Hepatocyte (in vitro differentiated cells): ENCODE measurements around the gene HERC2. TPM values are rescaled to one million over a fixed set of nuclear protein-coding genes. Genes with fewer than 3 reads are reported as not detected.

ENCODE experiments used
- DNase-seq: peaks from one replicate; pipeline ENCODE4 v3.0.0-alpha.2; 2016; ENCODE audit warnings: low spot score
- H2AFZ ChIP-seq: fragments of 200-600 bp; sonication (generic); 2 replicates; pipeline ENCODE4 v1.6.0; 2016; ENCODE audit warnings: antibody characterized with exemption, mild to moderate bottlenecking
- H3K27ac ChIP-seq: fragments of 200-600 bp; sonication (generic); 2 replicates; pipeline ENCODE4 v1.5.1; 2016; ENCODE audit warnings: mild to moderate bottlenecking
- H3K27me3 ChIP-seq: fragments of 200-600 bp; sonication (generic); 2 replicates; pipeline ENCODE4 v1.6.1; 2016
- H3K36me3 ChIP-seq: fragments of 200-600 bp; sonication (generic); replicated peaks from 2 replicates; pipeline ENCODE4 v1.5.1; 2016; ENCODE audit warnings: low read depth; ENCODE audit not compliant: insufficient read depth
- H3K4me1 ChIP-seq: fragments of 200-600 bp; sonication (generic); 2 replicates; pipeline ENCODE4 v1.5.1; 2016; ENCODE audit warnings: mild to moderate bottlenecking, moderate library complexity; ENCODE audit not compliant: insufficient read depth
- H3K4me2 ChIP-seq: fragments of 200-600 bp; sonication (generic); 2 replicates; pipeline ENCODE4 v1.6.0; 2016
- H3K4me3 ChIP-seq: fragments of 200-600 bp; sonication (generic); 2 replicates; pipeline ENCODE4 v1.5.1; 2016; ENCODE audit warnings: mild to moderate bottlenecking
- H3K79me2 ChIP-seq: fragments of 200-600 bp; sonication (generic); 2 replicates; pipeline ENCODE4 v1.6.0; 2017; ENCODE audit warnings: mild to moderate bottlenecking
- H3K9me2 ChIP-seq: fragments of 200-600 bp; sonication (generic); replicated peaks from 2 replicates; pipeline ENCODE4 v1.6.0; 2017; ENCODE audit warnings: mild to moderate bottlenecking; ENCODE audit not compliant: insufficient read depth
- H3K9me3 ChIP-seq: fragments of 200-600 bp; sonication (generic); 2 replicates; pipeline ENCODE4 v1.5.1; 2016; ENCODE audit warnings: low read depth, mild to moderate bottlenecking
- H4K20me1 ChIP-seq: fragments of 200-600 bp; sonication (generic); 2 replicates; pipeline ENCODE4 v1.6.0; 2016; ENCODE audit warnings: mild to moderate bottlenecking; ENCODE audit not compliant: insufficient read depth, poor library complexity, severe bottlenecking
- EZH2 ChIP-seq: fragments of 200-600 bp; sonication (generic); IDR thresholded peaks from 2 replicates; pipeline ENCODE4 v1.6.1; 2016; ENCODE audit warnings: antibody characterized with exemption, mild to moderate bottlenecking, borderline replicate concordance
- EZH2phosphoT487 ChIP-seq: fragments of 200-600 bp; sonication (generic); IDR thresholded peaks from one replicate; pipeline ENCODE4 v1.6.1; 2018; ENCODE audit warnings: antibody characterized with exemption, mild to moderate bottlenecking, low read depth, moderate library complexity; ENCODE audit not compliant: unreplicated experiment, severe bottlenecking
- WGBS: methylation state at CpG from one replicate; pipeline ENCODE4 v1.1.6; 2016; ENCODE audit warnings: low lambda C conversion rate; ENCODE audit errors: missing lambda C conversion rate; 5-methylcytosine and 5-hydroxymethylcytosine counted together
- polyA plus RNA-seq: library from polyadenylated mRNA; unstranded; fragments of >200 nt; fragmentation: Nextera tagmentation; extraction: Ambion mirVana; gene quantifications from 2 replicates; pipeline ENCODE4 v1.2.1, GENCODE V29; 2016
- total RNA-seq: library from RNA; depleted of rRNA; stranded (reverse); fragments of >200 nt; gene quantifications from 2 replicates; pipeline ENCODE4 v1.2.3, GENCODE V29; 2014
- TF ChIP-seq, protein P1 (sequence below): fragments of 200-600 bp; sonication (generic); IDR thresholded peaks from 2 replicates; pipeline ENCODE4 v1.5.1; 2016; ENCODE audit warnings: antibody characterized with exemption, mild to moderate bottlenecking; ENCODE audit not compliant: poor library complexity

The HERC2 gene
- total and polyA plus RNA-seq, 2 experiments from 2014 or later: 30.2 to 57.4 TPM

DNA sequence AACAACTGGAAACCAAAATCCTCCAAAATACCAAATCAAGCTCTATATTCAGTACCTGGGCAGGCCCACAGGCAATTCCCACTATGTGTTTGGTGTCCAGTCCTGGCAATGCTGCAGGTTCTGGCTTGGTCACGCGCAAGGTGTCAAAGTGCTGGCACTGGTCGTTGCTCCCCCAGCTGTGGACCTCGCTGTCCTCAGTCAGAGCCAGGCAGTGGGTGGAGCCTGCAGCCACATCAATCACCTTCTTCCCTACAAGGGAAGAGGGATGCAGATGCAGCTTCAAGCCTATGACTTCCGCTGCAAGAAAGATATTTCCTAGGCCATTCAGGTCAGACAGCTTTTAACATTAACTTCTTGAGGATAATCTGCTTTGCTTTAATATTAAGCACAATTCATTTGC lies 61.3 kb downstream of the HERC2 start:
- Histone ChIP-seq H3K4me3 (no peak overlapping the region), H3K27ac (no peak overlapping the region), H2AFZ (no peak overlapping the region), H3K79me2 (peaks cover 8% of the 10 kb centered on the region), H3K9me2 (no peaks in the 10 kb centered on the region), H4K20me1 (no peaks in the 10 kb centered on the region), H3K36me3 (no peaks in the 10 kb centered on the region), H3K27me3 (no peaks in the 10 kb centered on the region), H3K4me1 (no peaks in the 10 kb centered on the region), H3K4me2 (no peak overlapping the region), H3K9me3 (no peaks in the 10 kb centered on the region)
- 82% methylated on average over 5 of the region's 5 CpGs for WGBS
- DNase-seq: no peak
- TF ChIP-seq EZH2phosphoT487 (no peak), EZH2 (no peak)
- TF ChIP-seq, protein P1, sequence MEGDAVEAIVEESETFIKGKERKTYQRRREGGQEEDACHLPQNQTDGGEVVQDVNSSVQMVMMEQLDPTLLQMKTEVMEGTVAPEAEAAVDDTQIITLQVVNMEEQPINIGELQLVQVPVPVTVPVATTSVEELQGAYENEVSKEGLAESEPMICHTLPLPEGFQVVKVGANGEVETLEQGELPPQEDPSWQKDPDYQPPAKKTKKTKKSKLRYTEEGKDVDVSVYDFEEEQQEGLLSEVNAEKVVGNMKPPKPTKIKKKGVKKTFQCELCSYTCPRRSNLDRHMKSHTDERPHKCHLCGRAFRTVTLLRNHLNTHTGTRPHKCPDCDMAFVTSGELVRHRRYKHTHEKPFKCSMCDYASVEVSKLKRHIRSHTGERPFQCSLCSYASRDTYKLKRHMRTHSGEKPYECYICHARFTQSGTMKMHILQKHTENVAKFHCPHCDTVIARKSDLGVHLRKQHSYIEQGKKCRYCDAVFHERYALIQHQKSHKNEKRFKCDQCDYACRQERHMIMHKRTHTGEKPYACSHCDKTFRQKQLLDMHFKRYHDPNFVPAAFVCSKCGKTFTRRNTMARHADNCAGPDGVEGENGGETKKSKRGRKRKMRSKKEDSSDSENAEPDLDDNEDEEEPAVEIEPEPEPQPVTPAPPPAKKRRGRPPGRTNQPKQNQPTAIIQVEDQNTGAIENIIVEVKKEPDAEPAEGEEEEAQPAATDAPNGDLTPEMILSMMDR: no peak

DNA sequence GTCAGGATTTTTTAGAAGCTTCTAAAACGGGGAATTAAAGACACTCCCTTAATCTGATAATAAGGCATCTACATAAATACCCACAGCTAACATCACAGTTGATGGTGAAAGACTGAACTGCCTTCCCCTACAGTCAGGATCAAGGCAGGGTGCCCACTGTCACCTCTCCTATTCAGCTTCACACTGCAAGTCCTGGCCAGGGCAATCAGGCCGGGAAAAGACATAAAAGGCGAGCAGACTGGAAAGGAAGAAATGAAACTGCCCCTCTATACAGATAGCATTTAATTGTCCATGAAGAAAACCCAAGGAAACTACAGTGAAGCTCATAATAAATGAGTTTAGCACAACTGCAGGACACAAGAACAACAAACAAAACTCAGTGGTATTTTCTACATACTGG lies 61.7 kb downstream of the HERC2 start:
- TF ChIP-seq, protein P1: no peak
- no peak for TF ChIP-seq EZH2phosphoT487
- TF ChIP-seq EZH2: no peak
- Histone ChIP-seq H3K27me3 (no peaks in the 10 kb centered on the region), H3K36me3 (no peaks in the 10 kb centered on the region), H3K9me3 (no peaks in the 10 kb centered on the region), H3K27ac (no peak overlapping the region), H3K4me1 (no peaks in the 10 kb centered on the region), H4K20me1 (no peaks in the 10 kb centered on the region), H2AFZ (no peak overlapping the region), H3K4me3 (no peak overlapping the region), H3K79me2 (peaks cover 8% of the 10 kb centered on the region), H3K9me2 (no peaks in the 10 kb centered on the region), H3K4me2 (no peak overlapping the region)
- no peak for DNase-seq
- WGBS: 95% methylated on average over 3 of the region's 3 CpGs

DNA sequence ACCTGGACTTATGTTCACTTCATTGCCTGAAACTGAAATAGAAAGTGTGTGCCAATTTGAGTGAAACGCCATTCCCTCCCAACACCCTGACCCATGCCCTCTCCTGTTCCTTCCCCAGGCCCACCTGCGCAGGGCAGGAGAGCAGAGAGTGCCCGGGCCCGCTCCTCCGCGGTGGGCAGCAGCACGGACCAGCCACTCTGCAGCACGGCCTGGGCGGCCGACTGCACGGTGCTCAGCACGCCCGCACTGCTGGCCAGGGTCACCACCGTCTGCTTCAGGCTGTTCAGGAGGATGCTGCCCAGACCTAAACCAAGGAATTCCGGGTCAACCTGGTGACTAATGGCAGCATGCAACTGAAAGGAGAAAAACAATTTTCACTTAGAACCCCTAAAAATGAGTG lies 66.0 kb downstream of the HERC2 start:
- Histone ChIP-seq H3K9me3 (no peaks in the 10 kb centered on the region), H3K4me3 (no peak overlapping the region), H2AFZ (no peak overlapping the region), H3K4me2 (no peak overlapping the region), H3K36me3 (no peaks in the 10 kb centered on the region), H3K4me1 (no peaks in the 10 kb centered on the region), H3K27me3 (no peaks in the 10 kb centered on the region), H3K9me2 (no peaks in the 10 kb centered on the region), H3K79me2 (peaks cover 8% of the 10 kb centered on the region), H4K20me1 (no peaks in the 10 kb centered on the region), H3K27ac (no peak overlapping the region)
- TF ChIP-seq EZH2phosphoT487 (no peak), EZH2 (no peak)
- TF ChIP-seq, protein P1: no peak
- WGBS: 97% methylated on average over 9 of the region's 15 CpGs
- DNase-seq: no peak

DNA sequence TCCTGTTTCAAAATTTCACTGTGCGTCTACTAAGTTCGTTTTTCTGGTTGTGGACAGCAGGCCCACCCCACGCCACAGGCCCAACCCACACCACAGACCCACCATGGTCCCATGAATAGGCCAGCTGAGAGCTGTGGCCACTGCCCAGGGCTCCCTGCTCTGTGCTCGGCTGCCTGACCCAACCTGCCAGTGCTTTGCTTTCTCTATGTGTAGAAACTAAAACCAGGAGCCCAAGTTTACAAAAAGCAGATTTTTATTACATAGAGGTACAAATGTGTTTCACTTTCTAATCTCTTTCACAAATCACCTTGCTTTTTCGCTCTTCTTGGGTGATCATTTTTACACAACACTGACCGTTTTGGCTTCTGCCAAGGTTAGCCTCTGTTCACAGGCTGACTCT lies 69.1 kb downstream of the HERC2 start:
- no peak overlapping the region for H3K4me2 ChIP-seq
- H3K4me3 ChIP-seq: no peak overlapping the region
- no peaks in the 10 kb centered on the region for H3K9me2 ChIP-seq
- no peaks in the 10 kb centered on the region for H3K79me2 ChIP-seq
- 98% methylated on average over 6 of the region's 6 CpGs for WGBS
- no peak overlapping the region for H2AFZ ChIP-seq
- no peaks in the 10 kb centered on the region for H3K9me3 ChIP-seq
- H4K20me1 ChIP-seq: no peaks in the 10 kb centered on the region
- TF ChIP-seq EZH2phosphoT487: no peak
- TF ChIP-seq, protein P1: no peak
- TF ChIP-seq EZH2: no peak
- H3K4me1 ChIP-seq: no peaks in the 10 kb centered on the region
- DNase-seq: no peak
- no peak overlapping the region for H3K27ac ChIP-seq
- no peaks in the 10 kb centered on the region for H3K27me3 ChIP-seq
- H3K36me3 ChIP-seq: no peaks in the 10 kb centered on the region
